HG03280 (cell line): ENCODE measurements around the gene LYVE1.
A peak's percentile ranks its signal among the peaks of the same experiment; 100 is the strongest.

Experiments used
- ATAC-seq: cut with Tn5 transposase; IDR thresholded peaks from one replicate; pipeline ENCODE4 v1.9.1; 2021; ENCODE audit warnings: mild to moderate bottlenecking, moderate library complexity; ENCODE audit not compliant: unreplicated experiment

Gene LYVE1

DNA sequence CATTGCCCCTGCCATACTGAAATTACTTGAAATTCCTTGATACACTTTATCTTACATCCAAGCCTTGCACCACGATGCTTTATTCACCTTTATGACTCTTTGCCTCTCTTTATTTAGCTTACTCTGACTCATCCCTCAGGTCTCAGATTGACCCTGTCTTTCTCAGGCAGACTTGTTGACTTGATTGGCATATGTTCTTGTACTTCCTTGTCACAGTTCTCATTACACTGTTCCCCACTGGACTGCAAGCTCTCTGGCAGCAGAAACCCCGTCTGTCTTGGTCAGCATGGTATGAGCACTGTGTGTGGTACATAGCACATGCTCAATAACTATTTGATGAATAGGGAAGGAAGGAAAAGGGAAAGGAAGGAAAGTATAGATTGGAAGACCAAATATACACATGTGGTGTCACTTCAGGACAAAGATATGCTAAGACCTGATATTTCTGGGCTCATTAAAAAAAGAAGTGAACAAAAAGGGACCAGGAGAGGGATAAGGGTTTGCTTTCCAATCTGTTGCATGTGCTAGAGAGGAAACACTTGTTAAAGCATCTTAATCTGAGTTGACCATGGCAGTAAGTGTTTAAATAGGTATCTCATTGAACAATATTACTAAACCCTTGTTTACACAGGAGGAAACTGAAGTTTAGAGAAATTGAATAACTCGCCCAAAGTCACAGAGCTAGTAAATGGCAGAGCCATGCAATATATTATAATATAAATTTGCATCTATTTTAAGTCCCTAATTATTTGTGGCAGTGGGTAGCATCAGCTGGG lies 7.2 kb downstream of the LYVE1 start:
- no peak for ATAC-seq

DNA sequence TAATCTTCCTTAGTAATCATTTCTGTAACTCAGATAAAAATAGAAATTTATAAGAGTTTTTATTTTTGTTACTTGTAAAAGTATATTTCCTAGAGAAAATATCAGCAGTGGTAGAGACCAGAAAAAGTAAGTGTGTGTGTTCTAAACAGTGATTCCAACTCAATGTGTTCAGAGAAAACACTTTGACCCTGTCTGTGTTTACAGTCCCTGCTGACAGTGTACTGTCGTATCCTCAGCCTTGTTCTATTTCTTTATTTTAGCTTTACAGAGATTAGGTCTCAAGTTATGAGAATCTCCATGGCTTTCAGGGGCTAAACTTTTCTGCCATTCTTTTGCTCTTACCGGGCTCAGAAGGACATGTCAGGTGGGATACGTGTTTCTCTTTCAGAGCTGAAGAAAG lies 10.2 kb downstream of the LYVE1 start:
- ATAC-seq = no peak

DNA sequence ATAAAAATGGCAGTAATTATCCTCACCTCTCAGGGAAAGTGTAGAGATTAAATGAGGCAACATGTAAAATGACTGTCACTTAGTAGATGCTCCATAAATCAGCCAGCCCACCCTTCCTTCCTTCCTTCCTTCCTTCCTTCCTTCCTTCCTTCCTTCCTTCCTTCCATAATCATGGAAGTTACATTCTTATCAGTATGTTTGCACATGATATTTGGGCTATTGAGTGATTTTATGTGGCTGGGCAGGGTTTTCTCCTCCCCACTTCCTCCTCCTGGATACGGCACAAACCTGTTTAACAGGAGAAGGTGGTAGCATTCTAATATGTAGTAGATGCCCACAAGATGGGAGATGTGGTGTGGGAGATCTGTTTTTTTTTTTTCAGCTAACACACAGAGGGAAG lies 11.9 kb downstream of the LYVE1 start:
- ATAC-seq = no peak

DNA sequence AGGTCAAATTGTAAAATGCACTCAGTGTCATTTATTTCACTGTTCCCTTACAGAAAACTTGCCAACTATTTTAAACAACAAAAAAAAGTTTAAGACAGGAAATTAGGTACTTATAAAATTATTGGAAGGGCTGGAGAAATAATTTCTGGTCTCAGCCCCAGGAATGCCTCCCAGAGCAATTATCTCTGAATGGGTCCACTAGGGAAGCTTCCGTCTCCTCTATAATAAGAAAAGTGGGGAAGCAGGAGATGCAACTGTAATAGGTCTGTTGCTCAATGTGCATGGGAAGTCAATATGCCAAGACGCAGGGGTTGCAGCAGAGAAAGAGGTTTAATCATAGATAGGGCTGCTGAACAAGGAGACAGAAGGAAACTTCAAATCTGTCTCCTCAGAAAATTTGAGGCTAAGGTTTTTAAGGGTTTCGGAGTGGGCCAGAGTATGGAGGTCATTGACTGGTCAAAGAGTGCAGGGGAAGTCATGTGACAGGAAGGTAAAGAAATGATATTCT lies 16.6 kb downstream of the LYVE1 start:
- no peak for ATAC-seq

DNA sequence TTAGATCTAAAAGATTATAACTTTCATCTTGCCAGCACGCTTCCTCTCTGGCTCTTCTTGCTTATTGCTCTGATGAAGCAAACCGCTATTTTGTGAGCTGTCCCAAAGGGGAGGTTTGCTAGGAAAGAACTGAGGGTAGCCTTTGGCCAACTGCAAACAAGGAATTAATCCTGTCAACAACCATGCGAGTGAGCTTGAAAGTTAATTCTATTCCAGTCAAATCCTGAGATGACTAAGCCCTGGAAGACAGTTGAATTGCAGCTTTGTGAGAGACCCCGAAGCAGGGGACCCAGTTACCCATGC lies 17.2 kb downstream of the LYVE1 start:
- no peak for ATAC-seq

DNA sequence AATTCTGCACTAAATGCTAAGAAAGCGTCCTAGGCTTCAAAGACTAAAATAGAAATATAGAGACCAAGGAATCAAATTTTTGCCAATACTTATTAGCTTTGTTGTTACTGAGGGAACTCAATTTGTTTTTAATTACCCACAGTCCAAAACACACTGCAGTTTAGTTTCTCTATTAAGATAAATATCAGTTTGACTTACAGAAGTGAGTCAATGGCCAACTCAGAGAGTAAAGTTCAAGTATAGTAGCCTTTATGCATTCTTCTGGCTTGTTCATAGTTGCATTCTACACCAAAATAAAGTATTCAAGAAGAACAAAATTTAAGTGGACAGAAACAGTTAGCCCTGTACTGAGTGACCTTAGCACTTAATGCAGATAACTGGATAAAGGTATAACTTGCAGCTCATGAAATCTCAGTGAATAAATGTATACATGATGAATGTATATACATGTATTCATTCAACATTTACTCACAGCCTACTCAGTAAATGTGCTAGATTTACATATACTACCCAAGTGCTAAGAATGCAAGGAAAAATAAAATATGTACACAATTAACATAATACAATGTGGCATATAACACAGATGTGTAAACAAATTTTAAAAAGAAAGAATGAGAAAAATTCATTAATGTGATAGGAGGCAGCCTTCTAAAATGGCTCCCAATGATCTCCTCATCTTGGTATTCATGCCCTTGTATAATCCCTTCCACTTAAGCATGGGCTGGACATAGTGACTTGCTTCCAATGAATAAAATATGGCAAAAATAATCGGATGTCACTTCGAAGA lies 17.8 kb downstream of the LYVE1 start:
- ATAC-seq = no peak

DNA sequence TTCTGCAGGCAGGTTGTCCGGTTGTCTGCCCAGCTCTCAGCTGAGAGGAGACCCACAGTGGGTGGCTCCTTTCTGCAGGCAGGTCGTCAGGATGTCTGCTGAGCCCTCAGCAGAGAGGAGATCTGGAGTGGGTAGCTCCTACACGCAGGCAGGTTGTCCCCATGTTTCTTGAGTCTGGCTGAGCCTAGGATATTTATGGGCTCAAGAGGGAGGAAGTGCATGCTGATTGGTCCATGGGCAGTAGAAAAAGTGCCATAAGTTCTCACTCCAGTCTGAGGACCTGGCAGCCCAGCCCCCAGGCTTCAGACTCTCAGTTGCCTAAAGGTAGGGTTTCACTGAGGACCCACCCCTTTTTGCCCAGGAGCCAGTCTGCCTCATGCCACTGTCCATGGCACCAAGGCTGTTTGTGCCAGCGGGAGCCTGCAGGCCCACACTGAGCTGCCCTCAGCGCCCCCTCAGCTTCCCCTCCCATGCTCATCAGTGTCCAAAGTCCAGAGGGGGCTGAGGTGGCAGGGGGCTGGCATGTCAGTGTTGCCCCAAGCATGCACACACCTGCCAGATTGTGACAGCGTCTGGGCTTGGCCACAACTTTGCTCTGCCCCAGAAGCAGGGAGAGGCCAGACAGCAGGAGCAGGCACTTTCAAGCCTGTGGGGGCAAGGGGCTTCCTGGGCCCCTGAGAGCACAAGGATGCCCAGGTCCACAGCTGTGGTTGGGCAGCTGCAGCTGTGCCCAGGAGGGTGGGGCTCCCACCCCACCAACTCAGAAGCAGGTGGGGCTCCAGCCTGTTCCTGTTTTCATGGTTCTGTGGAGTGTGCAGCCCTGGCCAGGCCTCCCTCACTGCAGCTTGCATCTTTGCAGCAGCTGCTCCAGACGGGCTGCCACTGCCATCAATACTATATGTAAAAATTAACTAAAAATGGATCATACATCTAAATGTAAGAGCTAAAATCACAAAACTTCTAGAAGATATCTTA lies 23.7 kb downstream of the LYVE1 start:
- ATAC-seq = no peak

DNA sequence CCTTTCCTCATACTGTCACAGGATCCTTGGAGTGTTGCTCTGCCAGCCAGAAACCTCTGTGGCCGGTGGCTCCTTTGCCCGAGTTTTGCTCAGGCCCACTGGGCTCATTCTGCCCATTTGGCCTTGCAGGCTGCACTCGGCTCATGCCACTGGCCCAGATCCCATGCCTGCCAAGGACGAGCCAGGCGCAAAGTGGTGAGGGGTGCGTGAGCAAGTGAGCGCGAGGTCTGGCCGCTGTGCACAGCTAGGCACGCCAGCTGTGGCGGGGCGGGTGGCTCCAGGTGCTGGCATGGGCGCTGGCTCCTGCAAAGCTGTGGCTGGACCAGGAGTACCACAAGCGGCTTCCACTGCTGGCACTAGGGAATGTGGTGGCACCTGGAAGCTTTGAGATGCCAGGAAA lies 24.7 kb downstream of the LYVE1 start:
- ATAC-seq = no peak

DNA sequence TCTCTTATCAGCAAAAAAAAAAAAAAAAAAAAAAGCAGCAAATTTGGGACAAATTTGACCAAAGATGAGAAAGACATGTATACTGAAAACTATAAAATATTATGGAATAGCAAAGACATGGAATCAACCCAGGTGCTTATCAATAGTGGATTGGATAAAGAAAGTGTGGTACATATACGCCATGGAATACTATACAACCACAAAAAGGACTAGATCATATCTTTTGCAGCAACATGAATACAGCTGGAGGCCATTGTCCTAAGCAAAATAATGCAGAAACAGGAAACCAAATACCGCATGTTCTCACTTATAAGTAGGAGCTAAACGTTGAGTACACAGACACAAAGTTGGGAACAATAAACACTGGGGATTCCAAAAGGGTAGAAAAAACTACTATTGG lies 25.7 kb downstream of the LYVE1 start:
- no peak for ATAC-seq

DNA sequence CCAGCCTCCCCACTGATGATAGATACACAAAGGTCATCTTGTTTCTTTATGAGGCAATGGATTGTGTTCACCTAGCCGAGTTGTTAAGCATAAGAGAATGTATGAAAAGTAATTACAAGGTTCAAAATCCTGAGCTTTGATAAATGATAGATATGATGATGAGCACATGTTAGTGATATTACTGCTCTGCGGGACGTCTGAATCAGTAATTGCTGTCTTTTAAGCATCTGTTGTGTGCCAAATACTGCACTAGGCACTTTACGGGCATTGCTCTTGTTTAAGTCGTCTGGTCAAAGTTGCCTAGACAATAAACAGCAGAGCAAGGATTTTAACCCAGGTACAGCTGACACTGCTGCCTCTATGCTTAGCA lies 26.9 kb downstream of the LYVE1 start:
- no peak for ATAC-seq

DNA sequence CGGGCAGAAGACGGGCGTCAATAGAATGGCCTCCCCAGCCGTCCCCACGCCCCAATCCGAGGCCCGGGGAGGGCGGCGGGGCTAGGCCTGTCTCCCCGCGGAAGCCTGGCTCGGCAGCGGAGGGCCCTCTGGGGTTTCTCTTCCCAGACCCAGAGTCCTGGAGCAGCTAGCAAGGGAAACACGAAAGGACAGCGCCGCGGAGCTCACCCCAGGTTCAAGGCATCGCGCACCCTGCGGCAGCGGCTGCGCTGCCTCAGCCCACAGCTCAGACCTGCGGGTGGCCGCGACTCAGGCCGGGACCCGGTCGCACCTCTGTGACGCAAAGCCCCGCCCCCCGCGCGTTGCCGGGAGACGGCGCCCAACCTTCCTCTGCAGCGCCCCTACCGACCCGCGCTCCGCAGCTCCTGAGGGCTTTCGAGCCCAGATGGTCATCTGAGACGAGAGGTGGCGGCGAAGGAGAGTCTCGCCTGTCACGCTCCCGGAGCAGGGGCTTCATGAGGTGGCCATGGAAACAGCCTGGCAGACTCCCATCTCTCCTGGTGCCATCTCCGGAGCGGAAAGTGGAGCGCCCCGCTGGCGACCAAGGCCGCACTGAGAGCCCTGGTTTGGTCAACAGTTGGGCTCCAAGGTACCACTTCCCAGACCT lies 27.4 kb downstream of the LYVE1 start, which contains the start of gene RNF141:
Gene RNF141 (minus strand): TSS at position 273 of the 646 bp plus-strand sequence. CDS start 7,029 bp downstream, outside the sequence.
- ATAC-seq = peak; percentile 98

DNA sequence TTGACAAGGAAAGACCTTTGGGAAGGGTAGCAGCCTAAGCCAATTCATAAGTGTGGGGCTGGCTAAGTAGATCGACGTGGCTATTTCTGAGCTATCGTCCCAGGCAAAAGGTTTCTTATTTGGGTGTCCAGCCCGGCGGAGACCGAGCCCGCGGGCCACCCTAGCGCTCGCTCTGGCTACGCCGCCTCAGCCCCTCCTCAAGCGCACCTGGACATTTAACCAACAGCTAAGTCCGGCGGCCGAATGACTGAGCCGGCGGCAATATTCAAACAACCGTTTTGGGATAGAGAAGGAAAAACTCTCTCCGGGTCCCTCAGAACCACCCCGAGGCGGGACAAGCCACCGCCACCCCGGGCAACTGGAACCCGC lies 27.9 kb downstream of the LYVE1 start:
- ATAC-seq = peak; percentile 14

DNA sequence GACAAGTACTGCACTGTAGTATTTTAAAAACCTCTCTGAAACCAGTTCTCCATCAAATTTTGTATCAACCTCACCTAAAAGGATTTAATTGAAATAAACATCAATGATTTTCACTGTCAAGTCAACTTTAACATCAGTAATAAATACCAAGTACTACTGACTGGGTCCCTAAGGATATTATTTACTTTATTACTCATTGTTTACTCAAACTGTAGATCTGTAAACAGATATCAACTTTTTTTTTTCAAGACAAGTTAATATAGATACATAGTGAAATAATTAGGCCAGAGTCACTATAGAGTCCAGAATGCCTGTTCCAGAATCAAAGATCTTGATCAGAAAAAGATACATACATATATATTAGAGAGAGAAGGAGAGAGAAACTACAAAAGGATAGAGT lies 29.1 kb downstream of the LYVE1 start:
- no peak for ATAC-seq

DNA sequence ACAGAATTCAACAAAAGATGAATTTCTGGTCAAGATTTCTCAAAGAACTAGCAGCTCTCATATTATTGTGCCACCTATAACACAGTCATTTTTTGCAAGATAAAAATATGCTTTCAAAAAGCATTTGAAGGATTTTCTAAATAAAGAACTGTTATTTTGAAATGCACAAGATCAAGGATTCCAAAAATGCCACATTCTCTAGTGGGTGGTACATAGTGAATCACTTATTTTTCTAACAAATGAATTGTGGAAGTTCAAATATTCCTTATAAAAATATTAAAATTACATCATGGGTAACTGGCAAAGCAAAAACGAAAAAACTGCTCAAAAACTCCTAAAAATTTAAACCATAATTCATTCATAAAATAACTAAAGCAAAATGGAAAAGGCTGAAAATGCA lies 29.5 kb downstream of the LYVE1 start:
- ATAC-seq = no peak

DNA sequence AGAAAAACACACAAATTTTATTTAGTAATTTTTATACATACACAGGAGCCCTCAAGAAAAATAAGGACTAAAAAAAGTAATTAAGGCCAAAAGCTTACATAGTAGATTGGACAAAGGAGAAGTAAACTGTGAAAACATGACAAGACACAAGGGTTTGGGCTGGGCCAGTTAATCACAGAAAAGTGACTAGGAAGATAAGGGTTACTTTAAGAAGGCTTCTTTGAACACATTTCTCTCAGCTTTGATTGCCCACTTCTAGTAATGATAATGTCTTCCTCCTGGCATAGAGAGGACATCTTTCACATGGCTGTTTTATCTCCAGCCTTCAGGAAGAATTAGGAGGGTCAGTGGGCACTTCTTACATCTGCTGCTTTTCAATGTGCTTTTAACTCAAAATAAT lies 30.9 kb downstream of the LYVE1 start:
- no peak for ATAC-seq

DNA sequence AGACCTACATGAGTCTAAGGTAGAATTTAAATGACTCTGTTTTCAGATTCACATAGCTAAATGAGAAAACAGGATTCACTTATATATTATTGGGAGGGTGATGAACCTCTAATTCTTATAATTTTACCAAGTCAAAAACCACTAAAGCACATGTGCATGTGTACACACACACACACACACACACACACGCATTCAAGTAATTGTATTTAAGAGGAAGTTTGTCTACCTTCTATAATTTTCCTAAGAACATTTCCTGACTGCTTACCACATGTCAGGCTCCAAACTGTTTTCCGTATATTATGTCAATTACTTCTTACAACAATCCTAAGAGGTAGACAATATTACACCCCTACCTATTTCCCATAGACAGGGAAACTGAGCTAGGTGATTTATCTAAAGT lies 34.1 kb downstream of the LYVE1 start:
- ATAC-seq = no peak

DNA sequence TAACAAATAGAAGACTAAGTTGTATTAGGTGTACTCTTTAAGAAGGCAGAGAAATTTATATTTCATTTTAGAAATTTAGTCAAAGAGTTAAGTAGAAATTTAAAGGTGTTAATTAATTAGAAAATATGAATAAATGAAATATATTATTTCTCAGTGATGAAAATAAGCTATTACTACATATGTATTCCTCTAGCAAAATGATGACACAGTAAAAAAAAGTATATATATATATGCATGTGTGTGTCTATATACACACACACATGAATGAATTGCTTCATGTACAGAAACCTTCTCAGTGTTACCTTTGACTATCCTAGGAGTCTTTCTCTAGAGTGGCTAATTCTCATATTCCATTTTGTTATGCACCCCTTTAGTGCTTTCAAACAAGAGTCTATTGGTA lies 35.1 kb downstream of the LYVE1 start:
- ATAC-seq = no peak

DNA sequence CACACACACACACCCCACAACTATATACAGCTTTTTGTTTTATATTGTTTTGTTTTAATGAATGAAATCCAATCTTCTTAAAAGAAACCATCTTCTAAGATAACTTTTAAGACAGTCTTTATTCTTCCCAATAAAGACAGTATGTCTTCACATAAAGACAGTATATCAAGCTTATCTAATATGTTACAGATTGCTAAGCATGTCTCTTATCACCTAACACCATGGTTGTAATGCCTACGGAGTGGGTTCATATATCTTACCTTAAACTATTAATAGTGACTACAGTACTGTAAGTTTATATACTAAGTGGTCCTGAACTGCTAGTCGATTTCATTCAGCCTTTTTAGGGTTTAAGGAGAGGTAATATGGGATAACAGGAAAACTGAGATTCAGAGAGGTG lies 35.9 kb downstream of the LYVE1 start:
- no peak for ATAC-seq

DNA sequence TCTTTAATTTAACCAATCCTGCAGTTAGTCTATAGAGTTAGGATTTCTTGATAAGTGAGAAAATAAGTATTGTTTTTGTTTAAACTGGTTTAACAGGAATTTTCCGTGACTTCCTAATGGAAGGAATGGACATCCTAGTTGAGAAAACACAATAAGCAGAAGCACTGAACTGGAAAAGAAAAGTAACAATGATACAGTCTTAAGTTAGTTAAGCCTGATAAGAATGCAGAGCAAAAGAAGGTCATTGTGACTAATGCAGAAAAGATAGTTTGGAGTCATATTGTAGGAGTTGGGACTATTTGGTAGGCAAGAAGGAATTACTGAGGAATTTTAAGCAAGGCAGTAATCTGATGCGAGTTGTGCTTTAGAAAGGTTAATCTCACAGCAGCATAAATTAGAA lies 39.2 kb downstream of the LYVE1 start:
- ATAC-seq = no peak

DNA sequence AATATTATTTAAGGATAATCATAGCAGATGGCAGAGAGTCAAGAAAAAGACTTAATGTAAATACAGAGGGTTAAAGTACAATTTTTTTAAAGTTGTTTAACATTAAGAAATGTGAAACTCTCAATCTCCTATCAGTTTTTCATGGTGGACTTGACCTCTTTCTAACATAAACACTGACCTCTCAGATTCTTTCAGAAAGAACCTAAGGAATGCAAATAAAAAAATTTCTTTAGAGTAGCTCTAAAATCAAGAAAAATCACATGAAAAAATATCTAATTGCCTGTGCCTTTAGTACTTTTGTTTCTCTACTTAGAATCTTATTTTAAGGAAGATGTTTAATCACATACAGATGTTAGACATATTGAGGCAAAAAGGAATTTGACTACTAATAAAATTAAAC lies 40.3 kb downstream of the LYVE1 start:
- ATAC-seq = no peak
